CD4-positive, alpha-beta T cell treated with Interleukin-21 for 1 hour (primary cell): ENCODE measurements around the gene SYT10.
"Not testable (repeated sequence)": the region's sequence is repeated elsewhere in the genome, so short reads cannot be mapped to it uniquely, and the experiment has no call there.

ENCODE experiments used
- DNase-seq: peaks from one replicate; pipeline ENCODE4 v3.0.0-alpha.2; 2020

Gene SYT10

GRCh38 chr12:33439587-33440011 lies at the start of gene SYT10:
Gene SYT10 (minus strand): TSS chr12:33439819. CDS start chr12:33439522, 297 bp downstream.
- DNase-seq, result no peak

GRCh38 chr12:33488036-33488435 lies 48.4 kb upstream of the SYT10 start:
- DNase-seq, result no peak

- DNase-seq, result no peak
Observed at GRCh38 chr12:33486058-33486457, 46.4 kb upstream of the SYT10 start.

- no peak for DNase-seq
Observed at GRCh38 chr12:33484161-33484560, 44.5 kb upstream of the SYT10 start.

- no peak for DNase-seq
Observed at GRCh38 chr12:33480366-33480765, 40.7 kb upstream of the SYT10 start.

- DNase-seq, result no peak
Observed at GRCh38 chr12:33476058-33476457, 36.4 kb upstream of the SYT10 start.

GRCh38 chr12:33472299-33472698 lies 32.7 kb upstream of the SYT10 start:
- no peak for DNase-seq

- no peak for DNase-seq
Observed at GRCh38 chr12:33455096-33455495, 15.5 kb upstream of the SYT10 start.

- no peak for DNase-seq
Observed at GRCh38 chr12:33450480-33450879, 10.9 kb upstream of the SYT10 start.

- no peak for DNase-seq
Observed at GRCh38 chr12:33440477-33440876, 858 bp upstream of the SYT10 start.

GRCh38 chr12:33438851-33439586 lies 600 bp downstream of the SYT10 start:
- no peak for DNase-seq

- no peak for DNase-seq
Observed at GRCh38 chr12:33438025-33438772, 1.4 kb downstream of the SYT10 start.

- no peak for DNase-seq
Observed at GRCh38 chr12:33437598-33437997, 2.0 kb downstream of the SYT10 start.

- DNase-seq, result no peak
Observed at GRCh38 chr12:33432992-33433391, 6.6 kb downstream of the SYT10 start.

- no peak for DNase-seq
Observed at GRCh38 chr12:33431648-33432047, 8.0 kb downstream of the SYT10 start.

- DNase-seq, result no peak
Observed at GRCh38 chr12:33429468-33429867, 10.2 kb downstream of the SYT10 start.

- DNase-seq, result no peak
Observed at GRCh38 chr12:33427071-33427470, 12.5 kb downstream of the SYT10 start.

GRCh38 chr12:33423706-33424105 lies 15.9 kb downstream of the SYT10 start:
- DNase-seq, result no peak

- not testable (repeated sequence) for DNase-seq
Observed at GRCh38 chr12:33412410-33412809, 27.2 kb downstream of the SYT10 start.

- no peak for DNase-seq
Observed at GRCh38 chr12:33383503-33383902, 56.1 kb downstream of the SYT10 start.

GRCh38 chr12:33376153-33376552 lies 63.5 kb downstream of the SYT10 start:
- no peak for DNase-seq

GRCh38 chr12:33370318-33370717 lies 69.3 kb downstream of the SYT10 start:
- DNase-seq, result no peak

- DNase-seq, result no peak
Observed at GRCh38 chr12:33357181-33357580, 82.4 kb downstream of the SYT10 start.

GRCh38 chr12:33349791-33350190 lies 89.8 kb downstream of the SYT10 start:
- no peak for DNase-seq
